ENCODE measurements around the gene CALU. TPM values are rescaled to one million over a fixed set of nuclear protein-coding genes. Genes with fewer than 3 reads are reported as not detected.

Gene CALU
- total RNA-seq, 3 donors from 2014 or later = 46.0 to 47.7 (median 46.4) TPM

- Mint-ChIP-seq H3K9me3 (no peaks in the 10 kb centered on the region), H3K4me3 (no peak overlapping the region), H3K27me3 (ENCODE audit: low read depth) (peaks cover 3% of the 10 kb centered on the region), H3K36me3 (ENCODE audit: insufficient read depth) (peaks cover 2% of the 10 kb centered on the region), H3K4me1 (ENCODE audit: low read depth) (no peaks in the 10 kb centered on the region)
- ATAC-seq = no peak
- DNase-seq = no peak
Measured at GRCh38 chr7:128811631-128812430, 72.7 kb downstream of the CALU start.

- ATAC-seq = no peak
- no peaks in the 10 kb centered on the region for H3K9me3 Mint-ChIP-seq
- no peak for DNase-seq
- no peak overlapping the region for H3K4me3 Mint-ChIP-seq
- H3K27me3 Mint-ChIP-seq (ENCODE audit: low read depth) = peaks cover 3% of the 10 kb centered on the region
- H3K4me1 Mint-ChIP-seq (ENCODE audit: low read depth) = no peaks in the 10 kb centered on the region
- peaks cover 2% of the 10 kb centered on the region for H3K36me3 Mint-ChIP-seq (ENCODE audit: insufficient read depth)
Measured at GRCh38 chr7:128812514-128813168, 73.5 kb downstream of the CALU start.

- Mint-ChIP-seq H3K4me1 (ENCODE audit: low read depth) (no peaks in the 10 kb centered on the region), H3K4me3 (no peak overlapping the region), H3K9me3 (no peaks in the 10 kb centered on the region), H3K27me3 (ENCODE audit: low read depth) (peaks cover 3% of the 10 kb centered on the region), H3K36me3 (ENCODE audit: insufficient read depth) (no peaks in the 10 kb centered on the region)
- no peak for ATAC-seq
- no peak for DNase-seq
Measured at GRCh38 chr7:128814499-128814898, 75.3 kb downstream of the CALU start.

GRCh38 chr7:128815289-128815942 lies 76.3 kb downstream of the CALU start:
- no peak for ATAC-seq
- H3K4me3 Mint-ChIP-seq = no peak overlapping the region
- H3K4me1 Mint-ChIP-seq (ENCODE audit: low read depth) = peaks cover 4% of the 10 kb centered on the region
- peaks cover 3% of the 10 kb centered on the region for H3K27me3 Mint-ChIP-seq (ENCODE audit: low read depth)
- no peaks in the 10 kb centered on the region for H3K36me3 Mint-ChIP-seq (ENCODE audit: insufficient read depth)
- H3K9me3 Mint-ChIP-seq = no peaks in the 10 kb centered on the region
- no peak for DNase-seq

GRCh38 chr7:128818694-128819093 lies 79.5 kb downstream of the CALU start:
- Mint-ChIP-seq H3K4me1 (ENCODE audit: low read depth) (peaks cover 4% of the 10 kb centered on the region), H3K9me3 (no peaks in the 10 kb centered on the region)

More at GRCh38 chr7:128818694-128819093, 79.5 kb downstream of the CALU start:
- Mint-ChIP-seq H3K36me3 (ENCODE audit: insufficient read depth) (no peaks in the 10 kb centered on the region), H3K4me3 (no peak overlapping the region), H3K27me3 (ENCODE audit: low read depth) (peaks cover 3% of the 10 kb centered on the region)
- DNase-seq (no peak), ATAC-seq (no peak)

Other genes with a start within 250 kb of the CALU start
- gene GARIN1A, start 67.1 kb upstream of the CALU start, total RNA-seq = under 1 TPM; 0.10 to 0.27 (median 0.16) TPM
- not detected for gene OPN1SW, start 36.4 kb downstream of the CALU start, total RNA-seq
- 1 to 10 TPM; 2.1 to 3.3 (median 3.3) TPM for gene CCDC136, start 52.6 kb downstream of the CALU start, total RNA-seq
- gene FLNC, start 91.0 kb downstream of the CALU start, total RNA-seq = under 1 TPM; 0.16 to 0.33 (median 0.25) TPM
- gene ATP6V1F, start 123.5 kb downstream of the CALU start, total RNA-seq = 100 to 1,000 TPM; 120 to 137 (median 127) TPM
- gene KCP, start 171.3 kb downstream of the CALU start, total RNA-seq = under 1 TPM; 0.10 to 0.40 (median 0.27) TPM
- 10 to 100 TPM in 1 of 3 donors, 1 to 10 TPM in 2; 4.2 to 15.4 (median 8.4) TPM for gene IRF5, start 198.6 kb downstream of the CALU start, total RNA-seq

Data from activated T-cell treated with anti-CD3 and anti-CD28 coated beads, Interleukin-2, amount 50 U/mL, for 4 hours (primary cell).